ENCODE results near the gene CMSS1. TPM values are rescaled to one million over a fixed set of nuclear protein-coding genes. Genes with fewer than 3 reads are reported as not detected.

CMSS1 gene
- polyA plus RNA-seq, 1 donor from 2014 or later, result 31.8 TPM

DNA sequence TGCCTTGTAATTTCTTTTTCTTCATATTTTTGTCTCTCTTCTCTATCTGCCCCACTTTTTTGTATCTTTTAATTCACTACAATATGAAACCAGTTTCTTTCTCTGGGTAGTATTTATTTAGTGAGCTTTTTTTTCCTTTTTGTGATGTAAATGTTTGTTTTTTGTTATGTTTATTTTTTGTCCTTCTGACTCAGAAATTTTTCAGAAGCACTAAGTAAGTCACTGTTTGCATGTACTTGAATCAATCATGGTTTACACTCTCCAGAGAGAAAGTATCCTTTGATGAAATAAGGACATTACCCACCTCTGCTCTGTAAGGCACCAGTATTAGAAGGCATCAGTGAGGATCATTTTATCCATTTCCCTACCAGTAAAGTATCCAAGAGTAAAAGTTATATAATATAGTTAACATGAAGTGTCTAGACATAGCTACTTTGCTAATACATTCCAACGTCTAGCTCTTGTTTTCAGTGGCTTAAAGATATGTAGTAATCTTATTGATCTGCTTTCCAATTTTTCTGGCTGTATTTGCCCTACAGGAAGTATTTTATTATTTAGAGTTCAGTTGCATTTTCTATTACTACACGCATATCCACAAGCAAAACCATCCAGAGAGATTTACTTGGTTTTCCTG, 271.2 kb downstream of the CMSS1 start:
- Histone ChIP-seq H4K20me1 (ENCODE audit: insufficient read depth) (no peaks in the 10 kb centered on the region), H3K36me3 (ENCODE audit: insufficient read depth, low read length) (no peaks in the 10 kb centered on the region)
- TF ChIP-seq TAF1 (IDR thresholded peaks at IDR 0.05; ENCODE audit: low read depth) (no peak), RAD21 (conservative IDR thresholded peaks at IDR 0.05) (no peak), EZH2 (IDR thresholded peaks at IDR 0.05; ENCODE audit: borderline replicate concordance, insufficient read depth, low read length, poor library complexity, severe bottlenecking) (no peak), EP300 (conservative IDR thresholded peaks at IDR 0.05; ENCODE audit: poor library complexity, severe bottlenecking) (no peak), MXI1 (conservative IDR thresholded peaks at IDR 0.05; ENCODE audit: poor library complexity, severe bottlenecking) (no peak), POLR2AphosphoS5 (IDR thresholded peaks at IDR 0.05) (no peak)
- TF ChIP-seq, protein P1, sequence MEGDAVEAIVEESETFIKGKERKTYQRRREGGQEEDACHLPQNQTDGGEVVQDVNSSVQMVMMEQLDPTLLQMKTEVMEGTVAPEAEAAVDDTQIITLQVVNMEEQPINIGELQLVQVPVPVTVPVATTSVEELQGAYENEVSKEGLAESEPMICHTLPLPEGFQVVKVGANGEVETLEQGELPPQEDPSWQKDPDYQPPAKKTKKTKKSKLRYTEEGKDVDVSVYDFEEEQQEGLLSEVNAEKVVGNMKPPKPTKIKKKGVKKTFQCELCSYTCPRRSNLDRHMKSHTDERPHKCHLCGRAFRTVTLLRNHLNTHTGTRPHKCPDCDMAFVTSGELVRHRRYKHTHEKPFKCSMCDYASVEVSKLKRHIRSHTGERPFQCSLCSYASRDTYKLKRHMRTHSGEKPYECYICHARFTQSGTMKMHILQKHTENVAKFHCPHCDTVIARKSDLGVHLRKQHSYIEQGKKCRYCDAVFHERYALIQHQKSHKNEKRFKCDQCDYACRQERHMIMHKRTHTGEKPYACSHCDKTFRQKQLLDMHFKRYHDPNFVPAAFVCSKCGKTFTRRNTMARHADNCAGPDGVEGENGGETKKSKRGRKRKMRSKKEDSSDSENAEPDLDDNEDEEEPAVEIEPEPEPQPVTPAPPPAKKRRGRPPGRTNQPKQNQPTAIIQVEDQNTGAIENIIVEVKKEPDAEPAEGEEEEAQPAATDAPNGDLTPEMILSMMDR (IDR thresholded peaks at IDR 0.05; ENCODE audit: poor library complexity, severe bottlenecking), result no peak
- TF ChIP-seq, protein P2, sequence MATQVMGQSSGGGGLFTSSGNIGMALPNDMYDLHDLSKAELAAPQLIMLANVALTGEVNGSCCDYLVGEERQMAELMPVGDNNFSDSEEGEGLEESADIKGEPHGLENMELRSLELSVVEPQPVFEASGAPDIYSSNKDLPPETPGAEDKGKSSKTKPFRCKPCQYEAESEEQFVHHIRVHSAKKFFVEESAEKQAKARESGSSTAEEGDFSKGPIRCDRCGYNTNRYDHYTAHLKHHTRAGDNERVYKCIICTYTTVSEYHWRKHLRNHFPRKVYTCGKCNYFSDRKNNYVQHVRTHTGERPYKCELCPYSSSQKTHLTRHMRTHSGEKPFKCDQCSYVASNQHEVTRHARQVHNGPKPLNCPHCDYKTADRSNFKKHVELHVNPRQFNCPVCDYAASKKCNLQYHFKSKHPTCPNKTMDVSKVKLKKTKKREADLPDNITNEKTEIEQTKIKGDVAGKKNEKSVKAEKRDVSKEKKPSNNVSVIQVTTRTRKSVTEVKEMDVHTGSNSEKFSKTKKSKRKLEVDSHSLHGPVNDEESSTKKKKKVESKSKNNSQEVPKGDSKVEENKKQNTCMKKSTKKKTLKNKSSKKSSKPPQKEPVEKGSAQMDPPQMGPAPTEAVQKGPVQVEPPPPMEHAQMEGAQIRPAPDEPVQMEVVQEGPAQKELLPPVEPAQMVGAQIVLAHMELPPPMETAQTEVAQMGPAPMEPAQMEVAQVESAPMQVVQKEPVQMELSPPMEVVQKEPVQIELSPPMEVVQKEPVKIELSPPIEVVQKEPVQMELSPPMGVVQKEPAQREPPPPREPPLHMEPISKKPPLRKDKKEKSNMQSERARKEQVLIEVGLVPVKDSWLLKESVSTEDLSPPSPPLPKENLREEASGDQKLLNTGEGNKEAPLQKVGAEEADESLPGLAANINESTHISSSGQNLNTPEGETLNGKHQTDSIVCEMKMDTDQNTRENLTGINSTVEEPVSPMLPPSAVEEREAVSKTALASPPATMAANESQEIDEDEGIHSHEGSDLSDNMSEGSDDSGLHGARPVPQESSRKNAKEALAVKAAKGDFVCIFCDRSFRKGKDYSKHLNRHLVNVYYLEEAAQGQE (IDR thresholded peaks at IDR 0.05; ENCODE audit: borderline replicate concordance), result no peak

DNA sequence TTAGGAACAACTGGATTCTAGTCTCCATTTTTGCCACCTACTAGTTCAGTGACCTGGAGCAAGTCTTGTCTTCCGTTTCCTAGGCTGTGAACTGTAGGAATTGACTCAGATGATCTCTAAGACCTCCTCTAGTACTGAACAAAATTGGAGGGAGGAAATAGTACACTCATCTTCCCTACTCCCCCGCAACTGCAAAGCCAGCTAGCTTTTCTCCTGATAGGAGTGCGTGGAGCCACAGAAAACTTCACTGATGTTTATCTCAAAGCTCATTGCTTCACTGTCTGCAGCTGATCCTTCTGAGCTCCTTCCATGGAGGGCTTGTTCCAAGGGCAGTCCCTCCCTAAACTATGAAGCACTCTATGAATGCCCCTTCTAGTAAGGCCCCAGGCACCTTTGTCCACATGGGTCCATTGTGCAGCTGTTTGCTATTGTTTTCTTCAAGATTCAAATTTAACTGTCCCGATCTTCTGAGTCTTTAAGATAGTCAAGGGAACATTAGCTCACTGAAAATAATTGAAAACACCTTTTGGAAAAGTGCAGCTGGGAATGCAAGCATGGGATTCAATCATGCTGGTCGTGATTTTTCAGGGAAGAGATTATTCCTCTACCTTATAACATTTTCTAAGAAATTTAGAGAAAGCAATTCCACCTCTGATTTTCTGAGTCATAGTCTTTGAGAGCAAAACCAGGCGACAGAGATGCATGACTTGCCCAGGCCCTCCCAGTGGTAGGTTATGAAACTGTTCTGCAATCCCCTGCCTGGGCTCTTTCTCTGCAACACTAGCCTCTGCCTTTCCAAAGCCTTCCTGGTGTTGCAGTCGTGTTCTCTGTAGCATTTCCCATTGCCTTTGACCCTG, 272.4 kb downstream of the CMSS1 start:
- no peaks in the 10 kb centered on the region for H3K9me2 ChIP-seq (ENCODE audit: insufficient read depth, low read length)
- no peak overlapping the region for H2AFZ ChIP-seq (ENCODE audit: low read depth, low read length)
- H3K36me3 ChIP-seq (ENCODE audit: insufficient read depth, low read length), result no peaks in the 10 kb centered on the region
- H3K9ac ChIP-seq (ENCODE audit: low read length), result no peak overlapping the region
- no peaks in the 10 kb centered on the region for H3F3A ChIP-seq (ENCODE audit: insufficient read depth, low read length, poor library complexity, severe bottlenecking)
- H4K20me1 ChIP-seq (ENCODE audit: insufficient read depth), result no peaks in the 10 kb centered on the region
- no peaks in the 10 kb centered on the region for H3K79me2 ChIP-seq (replicated peaks; ENCODE audit: insufficient read depth, low read length)
- no peaks in the 10 kb centered on the region for H3K9me3 ChIP-seq (ENCODE audit: low read length)
- TF ChIP-seq, protein P1 (IDR thresholded peaks at IDR 0.05; ENCODE audit: poor library complexity, severe bottlenecking), result no peak
- TF ChIP-seq SMC3 (conservative IDR thresholded peaks at IDR 0.05; ENCODE audit: poor library complexity) (no peak), TAF1 (IDR thresholded peaks at IDR 0.05; ENCODE audit: low read depth) (no peak)
- TF ChIP-seq, protein P2 (IDR thresholded peaks at IDR 0.05; ENCODE audit: borderline replicate concordance), result no peak
- H3K4me2 ChIP-seq (ENCODE audit: low read length), result no peak overlapping the region
- H3K4me3 ChIP-seq (ENCODE audit: low read length), result no peak overlapping the region
- H3K27ac ChIP-seq (ENCODE audit: low read length), result no peak overlapping the region
- H3K27me3 ChIP-seq (ENCODE audit: insufficient read depth, low read depth, low read length), result no peaks in the 10 kb centered on the region

More for the DNA sequence above, 271.2 kb downstream of the CMSS1 start:
- H3K4me2 ChIP-seq (ENCODE audit: low read length), result no peak overlapping the region
- H3K27ac ChIP-seq (ENCODE audit: low read length), result no peak overlapping the region
- H3K9me2 ChIP-seq (ENCODE audit: insufficient read depth, low read length), result no peaks in the 10 kb centered on the region
- no peaks in the 10 kb centered on the region for H3K27me3 ChIP-seq (ENCODE audit: insufficient read depth, low read depth, low read length)
- no peak overlapping the region for H3K9ac ChIP-seq (ENCODE audit: low read length)
- no peak overlapping the region for H3K4me3 ChIP-seq (ENCODE audit: low read length)
- no peaks in the 10 kb centered on the region for H3F3A ChIP-seq (ENCODE audit: insufficient read depth, low read length, poor library complexity, severe bottlenecking)
- H3K9me3 ChIP-seq (ENCODE audit: low read length), result no peaks in the 10 kb centered on the region
- no peaks in the 10 kb centered on the region for H3K79me2 ChIP-seq (replicated peaks; ENCODE audit: insufficient read depth, low read length)
- no peak overlapping the region for H2AFZ ChIP-seq (ENCODE audit: low read depth, low read length)
